Measurements from ENCODE around the gene ADAM22. TPM values are rescaled to one million over a fixed set of nuclear protein-coding genes. Genes with fewer than 3 reads are reported as not detected.
A peak's percentile ranks its signal among the peaks of the same experiment; 100 is the strongest.

The ADAM22 gene
- total RNA-seq, 1 donor from 2014 or later: 1.4 TPM

- DNase-seq (ENCODE audit: low read depth): no peak
- Histone ChIP-seq H3K4me3 (ENCODE audit: low read depth, low read length) (no peak overlapping the region), H3K27me3 (ENCODE audit: control insufficient read depth, insufficient read depth, low read length) (no peaks in the 10 kb centered on the region), H3K36me3 (ENCODE audit: control insufficient read depth, insufficient read depth, low read length) (no peaks in the 10 kb centered on the region)
- TF ChIP-seq CTCF (IDR thresholded peaks at IDR 0.05; ENCODE audit: insufficient read depth, low read length, poor library complexity, severe bottlenecking): no peak
Measured at GRCh38 chr7:88105231-88105630, 171.2 kb downstream of the ADAM22 start.

- no peaks in the 10 kb centered on the region for H3K36me3 ChIP-seq (ENCODE audit: control insufficient read depth, insufficient read depth, low read length)
- TF ChIP-seq CTCF (IDR thresholded peaks at IDR 0.05; ENCODE audit: insufficient read depth, low read length, poor library complexity, severe bottlenecking): no peak
- DNase-seq (ENCODE audit: low read depth): no peak
Measured at GRCh38 chr7:88106434-88106833, 172.4 kb downstream of the ADAM22 start.

GRCh38 chr7:88109612-88110011 lies 175.6 kb downstream of the ADAM22 start:
- Histone ChIP-seq H3K4me3 (ENCODE audit: low read depth, low read length) (no peak overlapping the region), H3K27me3 (ENCODE audit: control insufficient read depth, insufficient read depth, low read length) (no peaks in the 10 kb centered on the region), H3K36me3 (ENCODE audit: control insufficient read depth, insufficient read depth, low read length) (no peaks in the 10 kb centered on the region)
- no peak for DNase-seq (ENCODE audit: low read depth)
- no peak for TF ChIP-seq CTCF (IDR thresholded peaks at IDR 0.05; ENCODE audit: insufficient read depth, low read length, poor library complexity, severe bottlenecking)

More at GRCh38 chr7:88106434-88106833, 172.4 kb downstream of the ADAM22 start:
- H3K27me3 ChIP-seq (ENCODE audit: control insufficient read depth, insufficient read depth, low read length): no peaks in the 10 kb centered on the region
- H3K4me3 ChIP-seq (ENCODE audit: low read depth, low read length): no peak overlapping the region

- no peaks in the 10 kb centered on the region for H3K36me3 ChIP-seq (ENCODE audit: control insufficient read depth, insufficient read depth, low read length)
- no peak overlapping the region for H3K4me3 ChIP-seq (ENCODE audit: low read depth, low read length)
- no peak for DNase-seq (ENCODE audit: low read depth)
- no peaks in the 10 kb centered on the region for H3K27me3 ChIP-seq (ENCODE audit: control insufficient read depth, insufficient read depth, low read length)
- TF ChIP-seq CTCF (IDR thresholded peaks at IDR 0.05; ENCODE audit: insufficient read depth, low read length, poor library complexity, severe bottlenecking): peak; percentile 48
Measured at GRCh38 chr7:88111140-88111743, 177.2 kb downstream of the ADAM22 start.

GRCh38 chr7:88111954-88112471 lies 178.0 kb downstream of the ADAM22 start:
- H3K4me3 ChIP-seq (ENCODE audit: low read depth, low read length): no peak overlapping the region
- H3K27me3 ChIP-seq (ENCODE audit: control insufficient read depth, insufficient read depth, low read length): no peaks in the 10 kb centered on the region
- no peak for DNase-seq (ENCODE audit: low read depth)
- no peaks in the 10 kb centered on the region for H3K36me3 ChIP-seq (ENCODE audit: control insufficient read depth, insufficient read depth, low read length)
- TF ChIP-seq CTCF (IDR thresholded peaks at IDR 0.05; ENCODE audit: insufficient read depth, low read length, poor library complexity, severe bottlenecking): no peak

- no peaks in the 10 kb centered on the region for H3K27me3 ChIP-seq (ENCODE audit: control insufficient read depth, insufficient read depth, low read length)
- DNase-seq (ENCODE audit: low read depth): no peak
- H3K4me3 ChIP-seq (ENCODE audit: low read depth, low read length): no peak overlapping the region
- H3K36me3 ChIP-seq (ENCODE audit: control insufficient read depth, insufficient read depth, low read length): no peaks in the 10 kb centered on the region
- no peak for TF ChIP-seq CTCF (IDR thresholded peaks at IDR 0.05; ENCODE audit: insufficient read depth, low read length, poor library complexity, severe bottlenecking)
Measured at GRCh38 chr7:88115258-88115796, 181.3 kb downstream of the ADAM22 start.

Measured in kidney epithelial cell (primary cell).